Endothelial cell (in vitro differentiated cells): ENCODE results near the gene ASCC1. TPM values are rescaled to one million over a fixed set of nuclear protein-coding genes. Genes with fewer than 3 reads are reported as not detected.

ENCODE experiments used
- DNase-seq: peaks from one replicate; pipeline ENCODE4 v3.0.0; 2021; ENCODE audit warnings: low spot score
- H3K27ac Mint-ChIP-seq: one replicate; pipeline ENCODE4 v1.8.0; 2021; ENCODE audit warnings: mixed read lengths, inconsistent platforms; ENCODE audit not compliant: unreplicated experiment
- H3K27me3 Mint-ChIP-seq: one replicate; pipeline ENCODE4 v1.8.0; 2021; ENCODE audit warnings: mild to moderate bottlenecking, moderate library complexity, mixed read lengths, inconsistent platforms; ENCODE audit not compliant: unreplicated experiment
- H3K36me3 Mint-ChIP-seq: one replicate; pipeline ENCODE4 v1.8.0; 2021; ENCODE audit warnings: mild to moderate bottlenecking, low read depth, mixed read lengths, inconsistent platforms; ENCODE audit not compliant: unreplicated experiment
- H3K4me1 Mint-ChIP-seq: one replicate; pipeline ENCODE4 v1.8.0; 2021; ENCODE audit warnings: mild to moderate bottlenecking, mixed read lengths, inconsistent platforms; ENCODE audit not compliant: unreplicated experiment
- H3K4me3 Mint-ChIP-seq: one replicate; pipeline ENCODE4 v1.8.0; 2021; ENCODE audit warnings: mild to moderate bottlenecking, mixed read lengths, inconsistent platforms; ENCODE audit not compliant: unreplicated experiment
- H3K9me3 Mint-ChIP-seq: one replicate; pipeline ENCODE4 v1.8.0; 2021; ENCODE audit warnings: mixed read lengths, inconsistent platforms; ENCODE audit not compliant: unreplicated experiment
- total RNA-seq: library from RNA; stranded (reverse); fragmentation: NEBNext Ultra II Directional; extraction: Animal tissue kit (Norgen Biotek cat#: 25700); gene quantifications from one replicate; pipeline ENCODE4 v1.2.1, GENCODE V29; 2021; ENCODE audit not compliant: unreplicated experiment
- TF ChIP-seq, protein P1 (sequence below): fragments of 200-600 bp; sonication (generic); IDR thresholded peaks from one replicate; pipeline ENCODE4 v1.5.0; 2021; ENCODE audit warnings: antibody characterized with exemption; ENCODE audit not compliant: unreplicated experiment

The ASCC1 gene
- total RNA-seq, 1 donor from 2014 or later: 32.1 TPM

GRCh38 chr10:72096115-72097000 is 119.7 kb downstream of the ASCC1 start:
- Mint-ChIP-seq H3K27ac (no peak overlapping the region), H3K36me3 (peaks cover 12% of the 10 kb centered on the region), H3K4me1 (peaks cover 8% of the 10 kb centered on the region), H3K4me3 (peak overlapping the region; percentile 17), H3K27me3 (peaks cover 2% of the 10 kb centered on the region), H3K9me3 (no peaks in the 10 kb centered on the region)
- DNase-seq: no peak
- TF ChIP-seq, protein P1, sequence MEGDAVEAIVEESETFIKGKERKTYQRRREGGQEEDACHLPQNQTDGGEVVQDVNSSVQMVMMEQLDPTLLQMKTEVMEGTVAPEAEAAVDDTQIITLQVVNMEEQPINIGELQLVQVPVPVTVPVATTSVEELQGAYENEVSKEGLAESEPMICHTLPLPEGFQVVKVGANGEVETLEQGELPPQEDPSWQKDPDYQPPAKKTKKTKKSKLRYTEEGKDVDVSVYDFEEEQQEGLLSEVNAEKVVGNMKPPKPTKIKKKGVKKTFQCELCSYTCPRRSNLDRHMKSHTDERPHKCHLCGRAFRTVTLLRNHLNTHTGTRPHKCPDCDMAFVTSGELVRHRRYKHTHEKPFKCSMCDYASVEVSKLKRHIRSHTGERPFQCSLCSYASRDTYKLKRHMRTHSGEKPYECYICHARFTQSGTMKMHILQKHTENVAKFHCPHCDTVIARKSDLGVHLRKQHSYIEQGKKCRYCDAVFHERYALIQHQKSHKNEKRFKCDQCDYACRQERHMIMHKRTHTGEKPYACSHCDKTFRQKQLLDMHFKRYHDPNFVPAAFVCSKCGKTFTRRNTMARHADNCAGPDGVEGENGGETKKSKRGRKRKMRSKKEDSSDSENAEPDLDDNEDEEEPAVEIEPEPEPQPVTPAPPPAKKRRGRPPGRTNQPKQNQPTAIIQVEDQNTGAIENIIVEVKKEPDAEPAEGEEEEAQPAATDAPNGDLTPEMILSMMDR: no peak

- DNase-seq: no peak
- H3K36me3 Mint-ChIP-seq: peaks cover 11% of the 10 kb centered on the region
- H3K4me3 Mint-ChIP-seq: no peak overlapping the region
- no peaks in the 10 kb centered on the region for H3K9me3 Mint-ChIP-seq
- H3K4me1 Mint-ChIP-seq: peaks cover 8% of the 10 kb centered on the region
- TF ChIP-seq, protein P1: no peak
- H3K27ac Mint-ChIP-seq: no peak overlapping the region
- H3K27me3 Mint-ChIP-seq: peaks cover 2% of the 10 kb centered on the region
Observed at GRCh38 chr10:72095195-72095594, 120.9 kb downstream of the ASCC1 start.

DNA sequence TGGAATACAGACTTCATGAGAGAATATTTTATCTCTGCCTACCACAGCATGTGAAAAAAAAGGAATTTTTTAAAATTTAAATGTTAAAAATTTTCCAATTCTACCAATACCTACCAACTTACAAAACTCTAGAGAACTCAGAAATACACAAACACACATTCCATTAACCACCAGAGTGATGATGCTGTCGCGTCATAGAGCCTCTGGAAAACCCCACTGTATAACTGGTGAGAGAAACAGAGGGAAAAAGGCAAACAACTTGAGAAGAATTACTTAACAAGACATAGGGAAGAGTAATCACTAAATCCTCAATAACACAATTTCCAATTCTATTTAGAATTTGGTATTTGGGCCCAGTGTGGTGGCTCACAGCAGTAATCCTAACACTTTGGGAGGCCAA is 121.5 kb downstream of the ASCC1 start:
- TF ChIP-seq, protein P1: no peak
- Mint-ChIP-seq H3K9me3 (no peaks in the 10 kb centered on the region), H3K27ac (no peak overlapping the region), H3K4me3 (no peak overlapping the region), H3K36me3 (peaks cover 9% of the 10 kb centered on the region), H3K27me3 (peaks cover 2% of the 10 kb centered on the region), H3K4me1 (peaks cover 11% of the 10 kb centered on the region)
- no peak for DNase-seq

- DNase-seq: no peak
- H3K4me1 Mint-ChIP-seq: peaks cover 15% of the 10 kb centered on the region
- peaks cover 5% of the 10 kb centered on the region for H3K36me3 Mint-ChIP-seq
- H3K9me3 Mint-ChIP-seq: no peaks in the 10 kb centered on the region
- peaks cover 5% of the 10 kb centered on the region for H3K27me3 Mint-ChIP-seq
- no peak overlapping the region for H3K4me3 Mint-ChIP-seq
- no peak overlapping the region for H3K27ac Mint-ChIP-seq
- TF ChIP-seq, protein P1: no peak
Observed at GRCh38 chr10:72093450-72093849, 122.6 kb downstream of the ASCC1 start.

GRCh38 chr10:72092987-72093386 is 123.1 kb downstream of the ASCC1 start:
- peaks cover 3% of the 10 kb centered on the region for H3K36me3 Mint-ChIP-seq
- H3K4me1 Mint-ChIP-seq: peaks cover 17% of the 10 kb centered on the region
- H3K27ac Mint-ChIP-seq: no peak overlapping the region
- no peak for DNase-seq
- no peaks in the 10 kb centered on the region for H3K9me3 Mint-ChIP-seq
- TF ChIP-seq, protein P1: no peak
- H3K4me3 Mint-ChIP-seq: no peak overlapping the region
- peaks cover 8% of the 10 kb centered on the region for H3K27me3 Mint-ChIP-seq
